B cell (primary cell): ENCODE measurements around the gene ADAM12. TPM values are rescaled to one million over a fixed set of nuclear protein-coding genes. Genes with fewer than 3 reads are reported as not detected.

Experiments
- ATAC-seq: fragments of 200-7000 bp; cut with Tn5 transposase; one replicate; pipeline ENCODE4 v1.10.0; 2021; ENCODE audit warnings: low read depth, mild to moderate bottlenecking, moderate number of reproducible peaks, moderate library complexity
- CTCF ChIA-PET: fragments of 350-600 bp; sonication (Branson Sonifier 250); formaldehyde crosslinking; loops from one replicate; lab custom pipeline; 2021; ENCODE audit warnings: antibody characterized with exemption, inconsistent platforms; lab: Charles Lee
- POLR2A ChIA-PET: fragments of 350-600 bp; sonication (Branson Sonifier 250); formaldehyde crosslinking; loops from one replicate; lab custom pipeline; 2021; ENCODE audit warnings: antibody characterized with exemption; lab: Charles Lee
- DNase-seq: peaks from one replicate; pipeline ENCODE4 v3.0.0; 2013
- H2AFZ ChIP-seq: 2 replicates; pipeline ENCODE4 v1.6.1; 2012; ENCODE audit warnings: mild to moderate bottlenecking, low read depth, low read length; ENCODE audit not compliant: insufficient read depth, poor library complexity, severe bottlenecking
- H3K27ac ChIP-seq, 2 donors: 1 replicate in 1 of 2; 2 replicates in 1 of 2; pipeline ENCODE4 v1.5.1; 2012 to 2013; ENCODE audit warnings: low read length in 2 of 2, mild to moderate bottlenecking in 2 of 2, moderate library complexity in 1 of 2
- H3K27me3 ChIP-seq, 4 experiments: fragments of 200-600 bp in 1 of 4; sonication (generic) in 1 of 4; replicated peaks in 1 of 4; 1 replicate in 2 of 4; 2 replicates in 2 of 4; pipeline versions ENCODE4 v1.6.1 to v1.7.0; 2013 to 2016; ENCODE audit warnings: low read length in 3 of 4, mild to moderate bottlenecking in 2 of 4, mixed read lengths in 1 of 4, moderate library complexity in 1 of 4; ENCODE audit not compliant: insufficient read depth in 4 of 4, control insufficient read depth in 3 of 4; ENCODE audit errors: control extremely low read depth in 1 of 4
- H3K36me3 ChIP-seq, 2 experiments: replicated peaks in 1 of 2; 1 replicate in 1 of 2; 2 replicates in 1 of 2; pipeline versions ENCODE4 v1.6.1 to v1.7.1; 2013; ENCODE audit warnings: low read length in 1 of 2; ENCODE audit not compliant: insufficient read depth in 2 of 2, control insufficient read depth in 1 of 2; ENCODE audit errors: control extremely low read depth in 1 of 2, extremely low read depth in 1 of 2
- H3K4me1 ChIP-seq, 2 donors: fragments of 200-600 bp in 1 of 2; sonication (generic) in 1 of 2; 1 replicate in 1 of 2; 2 replicates in 1 of 2; pipeline versions ENCODE4 v1.5.1 to v1.6.1; 2013 to 2017; ENCODE audit warnings: low read length in 2 of 2; ENCODE audit not compliant: control insufficient read depth in 2 of 2, insufficient read depth in 2 of 2
- H3K4me2 ChIP-seq: replicated peaks from 2 replicates; pipeline ENCODE3; 2012; ENCODE audit warnings: mild to moderate bottlenecking, low read depth, low read length; ENCODE audit not compliant: poor library complexity, severe bottlenecking
- H3K4me3 ChIP-seq, 5 experiments: fragments of 200-600 bp in 1 of 5; sonication (generic) in 1 of 5; 1 replicate in 3 of 5; 2 replicates in 2 of 5; pipeline versions ENCODE4 v1.5.1 to v1.7.0; 2011 to 2016; ENCODE audit warnings: low read length in 4 of 5, mild to moderate bottlenecking in 4 of 5, low read depth in 2 of 5, control low read depth in 1 of 5, moderate library complexity in 1 of 5; ENCODE audit not compliant: insufficient read depth in 1 of 5; ENCODE audit errors: control extremely low read depth in 1 of 5, extremely low read depth in 1 of 5
- H3K79me2 ChIP-seq: fragments of 200-600 bp; sonication (generic); one replicate; pipeline ENCODE4 v1.6.0; 2016; ENCODE audit warnings: low read length; ENCODE audit not compliant: control insufficient read depth, insufficient read depth
- H3K9ac ChIP-seq: fragments of 200-600 bp; sonication (generic); 2 replicates; pipeline ENCODE4 v1.6.1; 2017; ENCODE audit warnings: mild to moderate bottlenecking, low read length, moderate library complexity
- H3K9me3 ChIP-seq, 3 donors: one replicate each; pipeline versions ENCODE4 v1.6.1 to v1.7.1; 2013; ENCODE audit warnings: low read length in 2 of 3; ENCODE audit not compliant: control insufficient read depth in 2 of 3, insufficient read depth in 1 of 3; ENCODE audit errors: control extremely low read depth in 1 of 3
- H4K20me1 ChIP-seq: 2 replicates; pipeline ENCODE4 v1.6.0; 2012; ENCODE audit warnings: mild to moderate bottlenecking, low read length; ENCODE audit not compliant: insufficient read depth, control insufficient read depth, poor library complexity, severe bottlenecking
- H3K27ac Mint-ChIP-seq: one replicate; pipeline ENCODE4 v1.8.0; 2021; ENCODE audit warnings: mixed read lengths
- H3K27me3 Mint-ChIP-seq: one replicate; pipeline ENCODE4 v1.8.0; 2021; ENCODE audit warnings: mixed read lengths
- H3K4me1 Mint-ChIP-seq: one replicate; pipeline ENCODE4 v1.8.0; 2021; ENCODE audit warnings: mixed read lengths
- H3K4me3 Mint-ChIP-seq: one replicate; pipeline ENCODE4 v1.8.0; 2021; ENCODE audit warnings: mixed read lengths
- H3K9me3 Mint-ChIP-seq: one replicate; pipeline ENCODE4 v1.8.0; 2022; ENCODE audit warnings: mixed read lengths; ENCODE audit not compliant: insufficient read depth
- CTCF ChIP-seq: fragments of 200-600 bp; IDR thresholded peaks from one replicate; pipeline ENCODE4 v1.8.0; 2022; ENCODE audit warnings: antibody characterized with exemption, mild to moderate bottlenecking
- EZH2 ChIP-seq: IDR thresholded peaks from 2 replicates; pipeline ENCODE4 v1.6.1; 2012; ENCODE audit warnings: borderline replicate concordance, low read depth, mild to moderate bottlenecking, moderate library complexity, low read length; ENCODE audit not compliant: insufficient read depth, poor library complexity, severe bottlenecking
- WGBS: methylation state at CpG from one replicate; pipeline ENCODE4 v1.1.5; 2013; ENCODE audit warnings: missing lambda C conversion rate; ENCODE audit not compliant: insufficient coverage; 5-methylcytosine and 5-hydroxymethylcytosine counted together
- intact Hi-C: fragments of 100-400 bp; cut with micrococcal nuclease; formaldehyde crosslinking; loops from one replicate; pipeline ENCODE4 v1.10.0; 2022
- polyA plus RNA-seq: library from polyadenylated mRNA; depleted of rRNA; stranded (reverse); fragments of >200 nt; gene quantifications from 2 replicates; pipeline ENCODE4 v1.2.3, GENCODE V29; 2012
- total RNA-seq, 2 donors: library from RNA; stranded (reverse); fragments of 120-200 nt in 1 of 2; gene quantifications; 1 replicate in 1 of 2; 2 replicates in 1 of 2; pipeline versions ENCODE4 v1.2.3 to v1.2.4, GENCODE V29; 2013 to 2022

Gene ADAM12
- total and polyA plus RNA-seq, 2 donors (not counting 1 experiment from before 2014, with no cell fraction given): 0.01 to 0.22 TPM

GRCh38 chr10:126042906-126043305, 345.4 kb downstream of the ADAM12 start:
- H3K4me1 ChIP-seq: peaks cover 37 to 39% of the 10 kb centered on the region in 2 donors
- ChIA-PET POLR2A (no interaction called here), CTCF (interaction anchor here (0.6 kb wide), 1 partner anchor 39 kb away, joined by 5 read pairs; no protein-coding TSS in a partner anchor)
- intact Hi-C loops: loop anchor here (1.0 to 2.0 kb wide), 2 partner anchors 147 to 220 kb away; partner anchors contain the start of genes BCCIP, FANK1 and UROS
- H3K9me3 ChIP-seq: no peaks in the 10 kb centered on the region
- H3K4me2 ChIP-seq: peak overlapping the region; percentile 76
- H3K36me3 ChIP-seq: no peaks in the 10 kb centered on the region
- H3K79me2 ChIP-seq: no peaks in the 10 kb centered on the region
- Mint-ChIP-seq H3K4me1 (peaks cover 48% of the 10 kb centered on the region), H3K9me3 (no peaks in the 10 kb centered on the region), H3K4me3 (peak overlapping the region; percentile 87), H3K27ac (peak overlapping the region; percentile 99), H3K27me3 (no peaks in the 10 kb centered on the region)
- DNase-seq (peak; percentile 60), ATAC-seq (no peak)
- WGBS: 65% methylated on average over 6 of the region's 10 CpGs
- TF ChIP-seq CTCF (no peak), EZH2 (no peak)
- peak overlapping the region; percentile 96 to 98 for H3K27ac ChIP-seq
- peak overlapping the region; percentile 71 for H3K9ac ChIP-seq
- no peaks in the 10 kb centered on the region for H4K20me1 ChIP-seq
- peak overlapping the region; percentile 12 for H2AFZ ChIP-seq
- H3K27me3 ChIP-seq: no peaks in the 10 kb centered on the region
- no peak overlapping the region for H3K4me3 ChIP-seq

- Histone ChIP-seq H3K36me3 (no peaks in the 10 kb centered on the region), H3K4me2 (peak overlapping the region; percentile 76), H2AFZ (no peak overlapping the region), H3K9ac (peak overlapping the region; percentile 71), H3K27me3 (no peaks in the 10 kb centered on the region), H3K9me3 (no peaks in the 10 kb centered on the region), H4K20me1 (no peaks in the 10 kb centered on the region), H3K4me3 (peak overlapping the region in 4 of 5 experiments; percentile 12 to 49 (median 38)), H3K79me2 (no peaks in the 10 kb centered on the region), H3K4me1 (peaks cover 37 to 39% of the 10 kb centered on the region in 2 donors), H3K27ac (peak overlapping the region; percentile 96 to 98)
- no peak for DNase-seq
- intact Hi-C loops: loop anchor here (1.0 to 2.0 kb wide), 2 partner anchors 146 to 220 kb away; partner anchors contain the start of genes BCCIP, FANK1 and UROS
- ATAC-seq: no peak
- H3K27ac Mint-ChIP-seq: peak overlapping the region; percentile 99
- no CpG with 5 or more reads among the region's 4 CpGs for WGBS
- ChIA-PET POLR2A (interaction anchor here (1.0 kb wide), 1 partner anchor 16 kb away, joined by 3 read pairs; no protein-coding TSS in a partner anchor), CTCF (interaction anchor here (0.7 kb wide), 1 partner anchor 55 kb away, joined by 3 read pairs; no protein-coding TSS in a partner anchor)
- H3K4me3 Mint-ChIP-seq: peak overlapping the region; percentile 87
- H3K9me3 Mint-ChIP-seq: no peaks in the 10 kb centered on the region
- peaks cover 53% of the 10 kb centered on the region for H3K4me1 Mint-ChIP-seq
- TF ChIP-seq CTCF (no peak), EZH2 (no peak)
- no peaks in the 10 kb centered on the region for H3K27me3 Mint-ChIP-seq
These were observed 345.9 kb downstream of the ADAM12 start for GRCh38 chr10:126042354-126042753.
